K562 (cell line): ENCODE results near the gene USP15. TPM values are rescaled to one million over a fixed set of nuclear protein-coding genes. Genes with fewer than 3 reads are reported as not detected.

ENCODE experiments used
- ATAC-seq: fragments of 200-7000 bp; cut with Tn5 transposase; 3 replicates; pipeline ENCODE4 v1.9.1; 2020; ENCODE audit warnings: moderate library complexity
- BruUV-seq: library from RNA; stranded (reverse); fragments of 400-500 nt; replicated peaks from 2 replicates; lab custom pipeline; 2021; lab: Mats Ljungman, UMichigan
- CTCF ChIA-PET: fragments of 300-600 bp; formaldehyde crosslinking; extraction: SDS; loops from one replicate; lab custom pipeline; 2021; ENCODE audit warnings: low intra/inter-chr PET ratio; lab: Yijun Ruan, JAX
- POLR2A ChIA-PET: fragments of 300-600, 350-650 bp; sonication (Branson Sonifier 250); formaldehyde crosslinking; extraction: SDS; loops from one replicate; lab custom pipeline; 2021; ENCODE audit warnings: antibody characterized with exemption, inconsistent platforms; lab: Yijun Ruan, JAX
- DNase-seq, 4 experiments: peaks; one replicate each; pipeline versions ENCODE4 v3.0.0 to v3.0.0-alpha.2; 2011 to 2018; ENCODE audit warnings: low spot score in 3 of 4, mixed read lengths in 3 of 4; ENCODE audit errors: extremely low read depth in 1 of 4
- FAIRE-seq: peaks from 2 replicates; lab custom pipeline; 2011; peaks lifted over from hg19 to GRCh38; lab: Jason Lieb, UNC
- H2AFZ ChIP-seq: 2 replicates; pipeline ENCODE4 v1.6.0; 2011; ENCODE audit warnings: low read depth, low read length, control low read depth, inconsistent platforms
- H3K27ac ChIP-seq: fragments of 200-600 bp; 3 replicates; pipeline ENCODE4 v1.8.0; 2011; ENCODE audit warnings: low read depth, mild to moderate bottlenecking, control low read depth, inconsistent platforms, low read length, moderate library complexity, mixed read lengths; ENCODE audit errors: extremely low read depth
- H3K27me3 ChIP-seq, 2 experiments: fragments of 300-600 bp in 1 of 2; 2 replicates in 1 of 2; 3 replicates in 1 of 2; pipeline versions ENCODE4 v1.6.0 to v1.8.0; 2011; ENCODE audit warnings: inconsistent platforms in 2 of 2, low read length in 2 of 2, mild to moderate bottlenecking in 1 of 2, mixed read lengths in 1 of 2, moderate library complexity in 1 of 2; ENCODE audit not compliant: control insufficient read depth in 2 of 2, insufficient read depth in 2 of 2
- H3K36me3 ChIP-seq: fragments of 300-600 bp; 3 replicates; pipeline ENCODE4 v1.8.0; 2011; ENCODE audit warnings: mild to moderate bottlenecking, low read length, inconsistent platforms; ENCODE audit not compliant: control insufficient read depth, insufficient read depth
- H3K4me1 ChIP-seq, 2 experiments: fragments of 200-600 bp in 1 of 2; replicated peaks in 1 of 2; 2 replicates in 1 of 2; 3 replicates in 1 of 2; pipeline versions ENCODE4 v1.5.1 to v1.8.0; 2011; ENCODE audit warnings: inconsistent platforms in 2 of 2, low read length in 2 of 2, mild to moderate bottlenecking in 1 of 2, mixed read lengths in 1 of 2, moderate library complexity in 1 of 2; ENCODE audit not compliant: control insufficient read depth in 2 of 2, insufficient read depth in 2 of 2
- H3K4me2 ChIP-seq: 2 replicates; pipeline ENCODE4 v1.6.1; 2011; ENCODE audit warnings: low read length, control low read depth, inconsistent platforms, mixed read lengths; ENCODE audit not compliant: insufficient read depth
- H3K4me3 ChIP-seq: fragments of 200-600 bp; sonication (generic), shearing (Covaris generic); 2 replicates; pipeline ENCODE4 v1.5.1; 2016; ENCODE audit warnings: control low read depth, inconsistent platforms
- H3K79me2 ChIP-seq: fragments of 200-600 bp; 3 replicates; pipeline ENCODE4 v1.8.0; 2011; ENCODE audit warnings: low read length, inconsistent platforms; ENCODE audit not compliant: control insufficient read depth, insufficient read depth
- H3K9ac ChIP-seq, 2 experiments: 2 replicates each; pipeline versions ENCODE4 v1.6.0 to v1.6.1; 2011; ENCODE audit warnings: low read depth in 2 of 2, low read length in 2 of 2, control low read depth in 1 of 2, inconsistent platforms in 1 of 2, mild to moderate bottlenecking in 1 of 2, mixed read lengths in 1 of 2; ENCODE audit not compliant: insufficient read depth in 1 of 2
- H3K9me1 ChIP-seq: one replicate; pipeline ENCODE4 v1.6.0; 2011; ENCODE audit warnings: inconsistent platforms, mild to moderate bottlenecking, low read length, moderate library complexity; ENCODE audit not compliant: control insufficient read depth, insufficient read depth
- H3K9me3 ChIP-seq: replicated peaks from 2 replicates; pipeline ENCODE4 v1.5.1; 2011; ENCODE audit warnings: low read depth, low read length, inconsistent platforms; ENCODE audit not compliant: control insufficient read depth, insufficient read depth
- H4K20me1 ChIP-seq: replicated peaks from 2 replicates; pipeline ENCODE4 v1.6.1; 2011; ENCODE audit warnings: low read length, inconsistent platforms, mixed read lengths; ENCODE audit not compliant: control insufficient read depth, insufficient read depth
- ATF2 ChIP-seq: sonication (generic); formaldehyde crosslinking; IDR thresholded peaks from 2 replicates; pipeline ENCODE4 v1.8.1; 2022; ENCODE audit warnings: missing genetic modification reagents
- ATF3 ChIP-seq, 2 experiments: fragments of 450-650 bp in 1 of 2; sonication (generic) in 1 of 2; formaldehyde crosslinking in 1 of 2; IDR thresholded peaks in 1 of 2; conservative IDR thresholded peaks in 1 of 2; 2 replicates each; pipeline versions ENCODE4 v1.6.1 to v1.8.1; 2016 to 2023; ENCODE audit warnings: mild to moderate bottlenecking in 2 of 2, moderate library complexity in 2 of 2, inconsistent platforms in 1 of 2, missing genetic modification reagents in 1 of 2
- ATF7 ChIP-seq: fragments of 450-650 bp; IDR thresholded peaks from 2 replicates; pipeline ENCODE4 v1.7.1; 2014; ENCODE audit warnings: mild to moderate bottlenecking, moderate library complexity
- CEBPG ChIP-seq, 3 experiments: fragments of 200-800 bp in 1 of 3; sonication (Bioruptor generic) in 1 of 3; sonication (generic) in 1 of 3; formaldehyde crosslinking in 1 of 3; IDR thresholded peaks in 2 of 3; conservative IDR thresholded peaks in 1 of 3; 2 replicates each; pipeline versions ENCODE4 v1.6.1 to v1.8.0; 2016 to 2022; ENCODE audit warnings: missing compliant biosample characterization in 2 of 3, missing genetic modification characterization in 2 of 3, mild to moderate bottlenecking in 1 of 3, missing genetic modification reagents in 1 of 3
- CEBPZ ChIP-seq: fragments of 150-350 bp; IDR thresholded peaks from 2 replicates; pipeline ENCODE4 v1.6.1; 2014; ENCODE audit warnings: low read depth, mild to moderate bottlenecking, low read length, borderline replicate concordance
- EP400 ChIP-seq: fragments of 450-650 bp; IDR thresholded peaks from 2 replicates; pipeline ENCODE4 v1.6.1; 2017; ENCODE audit warnings: antibody characterized with exemption, mild to moderate bottlenecking, moderate library complexity
- LCOR ChIP-seq: sonication (generic); formaldehyde crosslinking; IDR thresholded peaks from 2 replicates; pipeline ENCODE4 v1.8.0; 2022; ENCODE audit warnings: mild to moderate bottlenecking, missing genetic modification reagents
- MAZ ChIP-seq, 2 experiments: fragments of 450-650 bp in 1 of 2; sonication (generic) in 1 of 2; formaldehyde crosslinking; IDR thresholded peaks in 1 of 2; conservative IDR thresholded peaks in 1 of 2; 2 replicates each; pipeline versions ENCODE4 v1.4.0 to v1.5.0; 2020; ENCODE audit warnings: mild to moderate bottlenecking in 1 of 2, missing genetic modification reagents in 1 of 2
- NBN ChIP-seq: fragments of 450-650 bp; IDR thresholded peaks from 2 replicates; pipeline ENCODE4 v1.6.1; 2016; ENCODE audit warnings: low read depth, mild to moderate bottlenecking
- PKNOX1 ChIP-seq: fragments of 450-650 bp; IDR thresholded peaks from 2 replicates; pipeline ENCODE4 v1.6.1; 2016
- SOX6 ChIP-seq: fragments of 450-650 bp; IDR thresholded peaks from 2 replicates; pipeline ENCODE4 v1.6.1; 2014; ENCODE audit warnings: mild to moderate bottlenecking
- ZFP36 ChIP-seq: fragments of 150-350 bp; IDR thresholded peaks from 2 replicates; pipeline ENCODE4 v1.6.1; 2018; ENCODE audit warnings: low read length, low read depth; ENCODE audit not compliant: partially characterized antibody
- ZNF589 ChIP-seq: fragments of 200-800 bp; sonication (Bioruptor generic); IDR thresholded peaks from 2 replicates; pipeline ENCODE4 v1.6.1; 2016; ENCODE audit warnings: low read depth, missing genetic modification characterization, missing compliant biosample characterization
- WGBS: fragments of 100-300 bp; shearing (Covaris generic); methylation state at CpG from one replicate; pipeline ENCODE4 v1.1.6; 2016; ENCODE audit warnings: low coverage, mixed read lengths; ENCODE audit not compliant: insufficient coverage; ENCODE audit errors: missing lambda C conversion rate; 5-methylcytosine and 5-hydroxymethylcytosine counted together
- in situ Hi-C: fragments of 300-500 bp; cut with MboI; formaldehyde crosslinking; loops from 4 replicates; pipeline ENCODE4 v1.15.0; 2018; ENCODE audit warnings: inconsistent platforms, mixed read lengths
- intact Hi-C: fragments of 100-400 bp; cut with micrococcal nuclease; formaldehyde crosslinking; loops from 2 replicates; pipeline ENCODE4 v1.14.2; 2022
- polyA plus RNA-seq, 8 experiments: library from polyadenylated mRNA; depleted of rRNA in 4 of 8; stranded (reverse) in 5 of 8; unstranded in 3 of 8; fragments of >200 nt; fragmentation: Nextera tagmentation in 2 of 8; fragmentation: Illumina TruSeq in 1 of 8; extraction: Ambion mirVana in 2 of 8; extraction: Trizol in 1 of 8; gene quantifications; 2 replicates each; pipeline versions ENCODE4 v1.2.1 to v1.2.3, GENCODE V29; 2011 to 2014; ENCODE audit warnings: inconsistent platforms in 1 of 8, missing spikeins in 1 of 8
- total RNA-seq, 7 experiments: library from RNA; depleted of rRNA in 6 of 7; stranded (reverse); fragments of >200 nt in 6 of 7; fragmentation: Illumina TruSeq in 2 of 7; extraction: Trizol in 2 of 7; gene quantifications; 2 replicates each; pipeline versions ENCODE4 v1.2.1 to v1.2.3, GENCODE V29; 2011 to 2021; ENCODE audit warnings: low replicate concordance in 1 of 7

USP15 gene
- total and polyA plus RNA-seq, 9 of the 15 experiments (the other 6 are each of a cell fraction or from before 2014, with no cell fraction given) = 140 to 272 (median 182) TPM

- intact Hi-C loops = no loop called here
- H2AFZ ChIP-seq = no peak overlapping the region
- H3K9me3 ChIP-seq = no peaks in the 10 kb centered on the region
- H3K9ac ChIP-seq = no peak overlapping the region
- H3K4me2 ChIP-seq = no peak overlapping the region
- no peaks in the 10 kb centered on the region for H3K27me3 ChIP-seq
- H3K36me3 ChIP-seq = peaks cover 35% of the 10 kb centered on the region
- H3K4me3 ChIP-seq = no peak overlapping the region
- H3K27ac ChIP-seq = peak overlapping the region; percentile 36; the same call in 1 of the 3 replicates
- no peak for DNase-seq
- peak; percentile 12 for ATAC-seq
- WGBS = 46% methylated on average over 2 of the region's 2 CpGs
- POLR2A ChIA-PET = no interaction called here
- in situ Hi-C loops = no loop called here
- H3K9me1 ChIP-seq = no peaks in the 10 kb centered on the region
- peaks cover 4 to 22% of the 10 kb centered on the region in 2 experiments; a peak in 2 of 5 replicates for H3K4me1 ChIP-seq
- H4K20me1 ChIP-seq = peaks cover 21% of the 10 kb centered on the region
- CTCF ChIA-PET = no interaction called here
- FAIRE-seq = no peak
- BruUV-seq = no TSS peak
- peaks cover 100% of the 10 kb centered on the region for H3K79me2 ChIP-seq
- TF ChIP-seq ATF7 (peak; percentile 41; the same call in 1 of the 2 replicates), MAZ (CRISPR knock-in tag; conservative IDR thresholded peaks at IDR 0.05 in 1 of 2, IDR thresholded peaks at IDR 0.05 in 1 of 2) (no peak), ATF3 (IDR thresholded peaks at IDR 0.05) (peak; percentile 72), ATF3 (CRISPR knock-in tag; conservative IDR thresholded peaks at IDR 0.05) (no peak), EP400 (peak; percentile 45), LCOR (CRISPR knock-in tag) (no peak), ZNF589 (0 out of 2 replicates have a peak, but pooled peaks have one; percentile 32), CEBPZ (no peak), NBN (no peak), ZFP36 (no peak), CEBPG (CRISPR knock-in tag; IDR thresholded peaks at IDR 0.05) (peak; percentile 61), CEBPG (tag; conservative IDR thresholded peaks at IDR 0.05 in 1 of 2, IDR thresholded peaks at IDR 0.05 in 1 of 2) (peak; percentile 62 to 91), PKNOX1 (peak; percentile 37; the same call in 1 of the 2 replicates), ATF2 (CRISPR knock-in tag) (no peak), SOX6 (peak; percentile 31; the same call in 1 of the 2 replicates)
These were observed 22.0 kb downstream of the USP15 start for GRCh38 chr12:62282057-62282774.
